IPS-NIHi11 (cell line): ENCODE data around the gene ERC2.
A peak's percentile ranks its signal among the peaks of the same experiment; 100 is the strongest.
"Not testable (repeated sequence)": the region's sequence is repeated elsewhere in the genome, so short reads cannot be mapped to it uniquely, and the experiment has no call there.

ENCODE experiments used
- DNase-seq: peaks from one replicate; pipeline ENCODE4 v3.0.0; 2012; ENCODE audit warnings: mixed read lengths, low spot score

The ERC2 gene

GRCh38 chr3:56309465-56309864 is 158.8 kb downstream of the ERC2 start:
- DNase-seq: no peak

- DNase-seq: no peak
Measured at GRCh38 chr3:56308471-56308870, 159.8 kb downstream of the ERC2 start.

GRCh38 chr3:56304069-56304468 is 164.2 kb downstream of the ERC2 start:
- no peak for DNase-seq

GRCh38 chr3:56303487-56303886 is 164.8 kb downstream of the ERC2 start:
- DNase-seq: peak; percentile 67

- no peak for DNase-seq
Measured at GRCh38 chr3:56302417-56302816, 165.8 kb downstream of the ERC2 start.

GRCh38 chr3:56297281-56297840 is 170.9 kb downstream of the ERC2 start:
- no peak for DNase-seq

GRCh38 chr3:56296361-56296760 is 171.9 kb downstream of the ERC2 start:
- no peak for DNase-seq

GRCh38 chr3:56295161-56295560 is 173.1 kb downstream of the ERC2 start:
- DNase-seq: no peak

GRCh38 chr3:56294286-56294685 is 174.0 kb downstream of the ERC2 start:
- no peak for DNase-seq

GRCh38 chr3:56291953-56292352 is 176.3 kb downstream of the ERC2 start:
- no peak for DNase-seq

GRCh38 chr3:56291244-56291680 is 177.0 kb downstream of the ERC2 start:
- DNase-seq: no peak

- no peak for DNase-seq
Measured at GRCh38 chr3:56290374-56290773, 177.9 kb downstream of the ERC2 start.

- DNase-seq: no peak
Measured at GRCh38 chr3:56288258-56288657, 180.0 kb downstream of the ERC2 start.

GRCh38 chr3:56282341-56282740 is 185.9 kb downstream of the ERC2 start:
- DNase-seq: no peak

GRCh38 chr3:56277236-56277635 is 191.0 kb downstream of the ERC2 start:
- DNase-seq: no peak

GRCh38 chr3:56275120-56275519 is 193.1 kb downstream of the ERC2 start:
- DNase-seq: no peak

GRCh38 chr3:56269755-56270535 is 198.3 kb downstream of the ERC2 start:
- DNase-seq: no peak

GRCh38 chr3:56268616-56269383 is 199.5 kb downstream of the ERC2 start:
- DNase-seq: no peak

- DNase-seq: not testable (repeated sequence)
Measured at GRCh38 chr3:56261852-56262251, 206.4 kb downstream of the ERC2 start.

- DNase-seq: peak; percentile 30
Measured at GRCh38 chr3:56260262-56260661, 208.0 kb downstream of the ERC2 start.

- no peak for DNase-seq
Measured at GRCh38 chr3:56257826-56258225, 210.4 kb downstream of the ERC2 start.

- DNase-seq: peak; percentile 40
Measured at GRCh38 chr3:56254835-56255234, 213.4 kb downstream of the ERC2 start.
